ENCODE results near the gene AFG1L. TPM values are rescaled to one million over a fixed set of nuclear protein-coding genes. Genes with fewer than 3 reads are reported as not detected.

AFG1L gene
- total and polyA plus RNA-seq, 4 donors: 2.7 to 2.8 (median 2.7) TPM

DNA sequence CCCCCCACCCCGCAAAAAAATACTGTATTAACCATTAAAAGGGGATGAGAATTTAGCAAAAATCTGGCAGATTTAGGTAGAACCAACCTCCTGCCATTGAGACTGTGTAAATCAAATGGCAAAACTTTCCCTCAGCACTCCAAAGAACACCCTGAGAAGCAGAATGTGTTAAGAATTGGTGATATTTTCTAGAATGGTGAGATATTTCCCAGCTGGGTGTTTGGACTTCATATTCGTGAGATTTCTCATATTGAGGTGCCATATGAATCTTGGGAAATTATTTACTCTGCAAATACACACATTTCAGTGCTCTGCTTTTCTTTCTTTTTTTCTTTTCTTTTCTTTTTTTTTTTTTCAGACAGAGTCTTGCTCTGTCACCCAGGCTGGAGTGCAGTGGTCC, 199.6 kb downstream of the AFG1L start:
- Histone ChIP-seq H3K27ac (ENCODE audit: low read depth in 1 of 2, low read length in 2 of 2) (no peak overlapping the region), H3K9ac (ENCODE audit: low read depth in 1 of 2, low read length in 2 of 2) (no peak overlapping the region), H3K4me3 (ENCODE audit: low read depth in 1 of 3, low read length in 3 of 3) (no peak overlapping the region), H3K27me3 (ENCODE audit: control insufficient read depth in 4 of 4, insufficient read depth in 4 of 4, low read length in 3 of 4) (no peaks in the 10 kb centered on the region), H3K36me3 (ENCODE audit: control insufficient read depth in 4 of 4, insufficient read depth in 3 of 4, low read depth in 1 of 4, low read length in 3 of 4) (no peaks in the 10 kb centered on the region), H3K9me3 (ENCODE audit: control insufficient read depth in 4 of 4, low read length in 3 of 4) (no peaks in the 10 kb centered on the region), H3K4me1 (ENCODE audit: control insufficient read depth in 4 of 4, insufficient read depth in 4 of 4, low read length in 3 of 4) (no peaks in the 10 kb centered on the region)
- TF ChIP-seq GABPA (IDR thresholded peaks at IDR 0.05 in 1 of 2, conservative IDR thresholded peaks at IDR 0.05 in 1 of 2): no peak
- 93% methylated on average over 2 of the region's 2 CpGs for WGBS
- DNase-seq (ENCODE audit: low spot score): no peak

DNA sequence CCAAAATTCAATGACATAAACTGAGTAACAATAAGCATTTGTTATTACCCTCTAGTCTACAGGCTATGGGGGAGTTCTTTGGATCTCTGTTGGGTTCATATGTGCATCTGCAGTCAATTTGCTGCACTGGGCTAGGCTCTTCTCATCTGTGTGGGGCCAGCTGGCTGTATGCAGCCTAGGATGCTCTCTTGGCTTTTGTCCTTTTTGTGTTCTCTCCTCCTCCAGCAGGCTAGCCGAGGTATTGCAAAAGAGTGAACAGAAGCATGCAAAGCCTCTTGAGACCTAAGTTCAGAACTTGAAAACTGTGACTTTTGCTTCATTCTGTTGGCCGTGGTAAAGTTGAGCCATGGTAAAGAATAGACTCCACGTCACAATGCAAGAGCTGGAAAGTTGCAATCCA, 203.0 kb downstream of the AFG1L start:
- TF ChIP-seq, protein P1, sequence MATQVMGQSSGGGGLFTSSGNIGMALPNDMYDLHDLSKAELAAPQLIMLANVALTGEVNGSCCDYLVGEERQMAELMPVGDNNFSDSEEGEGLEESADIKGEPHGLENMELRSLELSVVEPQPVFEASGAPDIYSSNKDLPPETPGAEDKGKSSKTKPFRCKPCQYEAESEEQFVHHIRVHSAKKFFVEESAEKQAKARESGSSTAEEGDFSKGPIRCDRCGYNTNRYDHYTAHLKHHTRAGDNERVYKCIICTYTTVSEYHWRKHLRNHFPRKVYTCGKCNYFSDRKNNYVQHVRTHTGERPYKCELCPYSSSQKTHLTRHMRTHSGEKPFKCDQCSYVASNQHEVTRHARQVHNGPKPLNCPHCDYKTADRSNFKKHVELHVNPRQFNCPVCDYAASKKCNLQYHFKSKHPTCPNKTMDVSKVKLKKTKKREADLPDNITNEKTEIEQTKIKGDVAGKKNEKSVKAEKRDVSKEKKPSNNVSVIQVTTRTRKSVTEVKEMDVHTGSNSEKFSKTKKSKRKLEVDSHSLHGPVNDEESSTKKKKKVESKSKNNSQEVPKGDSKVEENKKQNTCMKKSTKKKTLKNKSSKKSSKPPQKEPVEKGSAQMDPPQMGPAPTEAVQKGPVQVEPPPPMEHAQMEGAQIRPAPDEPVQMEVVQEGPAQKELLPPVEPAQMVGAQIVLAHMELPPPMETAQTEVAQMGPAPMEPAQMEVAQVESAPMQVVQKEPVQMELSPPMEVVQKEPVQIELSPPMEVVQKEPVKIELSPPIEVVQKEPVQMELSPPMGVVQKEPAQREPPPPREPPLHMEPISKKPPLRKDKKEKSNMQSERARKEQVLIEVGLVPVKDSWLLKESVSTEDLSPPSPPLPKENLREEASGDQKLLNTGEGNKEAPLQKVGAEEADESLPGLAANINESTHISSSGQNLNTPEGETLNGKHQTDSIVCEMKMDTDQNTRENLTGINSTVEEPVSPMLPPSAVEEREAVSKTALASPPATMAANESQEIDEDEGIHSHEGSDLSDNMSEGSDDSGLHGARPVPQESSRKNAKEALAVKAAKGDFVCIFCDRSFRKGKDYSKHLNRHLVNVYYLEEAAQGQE (IDR thresholded peaks at IDR 0.05): no peak
- TF ChIP-seq SP1 (IDR thresholded peaks at IDR 0.05): no peak
- TF ChIP-seq, protein P2, sequence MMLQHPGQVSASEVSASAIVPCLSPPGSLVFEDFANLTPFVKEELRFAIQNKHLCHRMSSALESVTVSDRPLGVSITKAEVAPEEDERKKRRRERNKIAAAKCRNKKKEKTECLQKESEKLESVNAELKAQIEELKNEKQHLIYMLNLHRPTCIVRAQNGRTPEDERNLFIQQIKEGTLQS (IDR thresholded peaks at IDR 0.05): no peak
- no peak for TF ChIP-seq RXRA (IDR thresholded peaks at IDR 0.05)
- no peak for TF ChIP-seq JUND (IDR thresholded peaks at IDR 0.05)
- TF ChIP-seq GABPA (IDR thresholded peaks at IDR 0.05 in 1 of 2, conservative IDR thresholded peaks at IDR 0.05 in 1 of 2): no peak
- no peak for TF ChIP-seq FOXA1 (IDR thresholded peaks at IDR 0.05)
- no peak for TF ChIP-seq HNF4A (conservative IDR thresholded peaks at IDR 0.05)
- TF ChIP-seq, protein P3, sequence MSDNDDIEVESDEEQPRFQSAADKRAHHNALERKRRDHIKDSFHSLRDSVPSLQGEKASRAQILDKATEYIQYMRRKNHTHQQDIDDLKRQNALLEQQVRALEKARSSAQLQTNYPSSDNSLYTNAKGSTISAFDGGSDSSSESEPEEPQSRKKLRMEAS (IDR thresholded peaks at IDR 0.05): no peak
- TF ChIP-seq HNF4G (IDR thresholded peaks at IDR 0.05): no peak
- TF ChIP-seq, protein P4, sequence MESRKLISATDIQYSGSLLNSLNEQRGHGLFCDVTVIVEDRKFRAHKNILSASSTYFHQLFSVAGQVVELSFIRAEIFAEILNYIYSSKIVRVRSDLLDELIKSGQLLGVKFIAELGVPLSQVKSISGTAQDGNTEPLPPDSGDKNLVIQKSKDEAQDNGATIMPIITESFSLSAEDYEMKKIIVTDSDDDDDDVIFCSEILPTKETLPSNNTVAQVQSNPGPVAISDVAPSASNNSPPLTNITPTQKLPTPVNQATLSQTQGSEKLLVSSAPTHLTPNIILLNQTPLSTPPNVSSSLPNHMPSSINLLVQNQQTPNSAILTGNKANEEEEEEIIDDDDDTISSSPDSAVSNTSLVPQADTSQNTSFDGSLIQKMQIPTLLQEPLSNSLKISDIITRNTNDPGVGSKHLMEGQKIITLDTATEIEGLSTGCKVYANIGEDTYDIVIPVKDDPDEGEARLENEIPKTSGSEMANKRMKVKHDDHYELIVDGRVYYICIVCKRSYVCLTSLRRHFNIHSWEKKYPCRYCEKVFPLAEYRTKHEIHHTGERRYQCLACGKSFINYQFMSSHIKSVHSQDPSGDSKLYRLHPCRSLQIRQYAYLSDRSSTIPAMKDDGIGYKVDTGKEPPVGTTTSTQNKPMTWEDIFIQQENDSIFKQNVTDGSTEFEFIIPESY (IDR thresholded peaks at IDR 0.05): no peak
- no peak for TF ChIP-seq NR2F2 (IDR thresholded peaks at IDR 0.05)
- peak; percentile 59 to 83 for TF ChIP-seq RAD21 (IDR thresholded peaks at IDR 0.05)
- TF ChIP-seq TAF1 (conservative IDR thresholded peaks at IDR 0.05): no peak
- TF ChIP-seq FOXA2 (IDR thresholded peaks at IDR 0.05): no peak
- TF ChIP-seq, protein P5, sequence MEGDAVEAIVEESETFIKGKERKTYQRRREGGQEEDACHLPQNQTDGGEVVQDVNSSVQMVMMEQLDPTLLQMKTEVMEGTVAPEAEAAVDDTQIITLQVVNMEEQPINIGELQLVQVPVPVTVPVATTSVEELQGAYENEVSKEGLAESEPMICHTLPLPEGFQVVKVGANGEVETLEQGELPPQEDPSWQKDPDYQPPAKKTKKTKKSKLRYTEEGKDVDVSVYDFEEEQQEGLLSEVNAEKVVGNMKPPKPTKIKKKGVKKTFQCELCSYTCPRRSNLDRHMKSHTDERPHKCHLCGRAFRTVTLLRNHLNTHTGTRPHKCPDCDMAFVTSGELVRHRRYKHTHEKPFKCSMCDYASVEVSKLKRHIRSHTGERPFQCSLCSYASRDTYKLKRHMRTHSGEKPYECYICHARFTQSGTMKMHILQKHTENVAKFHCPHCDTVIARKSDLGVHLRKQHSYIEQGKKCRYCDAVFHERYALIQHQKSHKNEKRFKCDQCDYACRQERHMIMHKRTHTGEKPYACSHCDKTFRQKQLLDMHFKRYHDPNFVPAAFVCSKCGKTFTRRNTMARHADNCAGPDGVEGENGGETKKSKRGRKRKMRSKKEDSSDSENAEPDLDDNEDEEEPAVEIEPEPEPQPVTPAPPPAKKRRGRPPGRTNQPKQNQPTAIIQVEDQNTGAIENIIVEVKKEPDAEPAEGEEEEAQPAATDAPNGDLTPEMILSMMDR (IDR thresholded peaks at IDR 0.05; ENCODE audit: low read depth, low read length, missing input control): peak; percentile 43
- TF ChIP-seq YY1 (IDR thresholded peaks at IDR 0.05): no peak
- no peak for TF ChIP-seq EGR1 (IDR thresholded peaks at IDR 0.05; ENCODE audit: low read depth in 2 of 2)
- no peaks in the 10 kb centered on the region for H3K4me1 ChIP-seq (ENCODE audit: control insufficient read depth in 4 of 4, insufficient read depth in 4 of 4, low read length in 3 of 4)
- H3K36me3 ChIP-seq (ENCODE audit: control insufficient read depth in 4 of 4, insufficient read depth in 3 of 4, low read depth in 1 of 4, low read length in 3 of 4): peaks cover 0 to 2% (median 0%) of the 10 kb centered on the region in 4 donors
- no peak overlapping the region for H3K9ac ChIP-seq (ENCODE audit: low read depth in 1 of 2, low read length in 2 of 2)
- no peak overlapping the region for H3K27ac ChIP-seq (ENCODE audit: low read depth in 1 of 2, low read length in 2 of 2)
- H3K4me3 ChIP-seq (ENCODE audit: low read depth in 1 of 3, low read length in 3 of 3): no peak overlapping the region
- no peaks in the 10 kb centered on the region for H3K27me3 ChIP-seq (ENCODE audit: control insufficient read depth in 4 of 4, insufficient read depth in 4 of 4, low read length in 3 of 4)
- peak; percentile 38 for DNase-seq (ENCODE audit: low spot score)
- no peaks in the 10 kb centered on the region for H3K9me3 ChIP-seq (ENCODE audit: control insufficient read depth in 4 of 4, low read length in 3 of 4)
- WGBS: 62% methylated on average over 3 of the region's 3 CpGs

Measured in liver (tissue), 9 donors.